HG03175 (cell line): Measurements from ENCODE around the gene ZNF157.
"Not testable (repeated sequence)": the region's sequence is repeated elsewhere in the genome, so short reads cannot be mapped to it uniquely, and the experiment has no call there.

Source experiments
- ATAC-seq: cut with Tn5 transposase; IDR thresholded peaks from one replicate; pipeline ENCODE4 v1.9.1; 2021; ENCODE audit warnings: mild to moderate bottlenecking, moderate library complexity; ENCODE audit not compliant: unreplicated experiment

The ZNF157 gene

GRCh38 chrX:47370278-47370677, at the start of gene ZNF157:
ZNF157 (plus strand) TSS chrX:47370578; CDS start chrX:47370669, 91 bp downstream.
- ATAC-seq = no peak

GRCh38 chrX:47321386-47321785, 49.0 kb upstream of the ZNF157 start:
- no peak for ATAC-seq

GRCh38 chrX:47321823-47322371, 48.5 kb upstream of the ZNF157 start:
- no peak for ATAC-seq

GRCh38 chrX:47327902-47328301, 42.5 kb upstream of the ZNF157 start:
- ATAC-seq = no peak

- not testable (repeated sequence) for ATAC-seq
Measured at GRCh38 chrX:47332729-47333128, 37.6 kb upstream of the ZNF157 start.

GRCh38 chrX:47351706-47352105, 18.7 kb upstream of the ZNF157 start:
- ATAC-seq = no peak

- no peak for ATAC-seq
Measured at GRCh38 chrX:47358387-47359065, 11.9 kb upstream of the ZNF157 start.

GRCh38 chrX:47360423-47361179, 9.8 kb upstream of the ZNF157 start:
- no peak for ATAC-seq

- ATAC-seq = peak; percentile 88
Measured at GRCh38 chrX:47361538-47362511, 8.6 kb upstream of the ZNF157 start.

- ATAC-seq = peak; percentile 38
Measured at GRCh38 chrX:47366041-47366722, 4.2 kb upstream of the ZNF157 start.

- ATAC-seq = no peak
Measured at GRCh38 chrX:47373198-47373597, 2.8 kb downstream of the ZNF157 start.

- ATAC-seq = no peak
Measured at GRCh38 chrX:47380268-47380667, 9.9 kb downstream of the ZNF157 start.

- not testable (repeated sequence) for ATAC-seq
Measured at GRCh38 chrX:47380837-47381236, 10.5 kb downstream of the ZNF157 start.

- peak; percentile 47 for ATAC-seq
Measured at GRCh38 chrX:47384502-47384901, 14.1 kb downstream of the ZNF157 start.

- no peak for ATAC-seq
Measured at GRCh38 chrX:47390780-47391179, 20.4 kb downstream of the ZNF157 start.

GRCh38 chrX:47413179-47413594, 42.8 kb downstream of the ZNF157 start:
- ATAC-seq = no peak

- ATAC-seq = no peak
Measured at GRCh38 chrX:47420265-47420664, 49.9 kb downstream of the ZNF157 start.

GRCh38 chrX:47420962-47421361, 50.6 kb downstream of the ZNF157 start:
- no peak for ATAC-seq

- no peak for ATAC-seq
Measured at GRCh38 chrX:47422444-47422843, 52.1 kb downstream of the ZNF157 start.

- no peak for ATAC-seq
Measured at GRCh38 chrX:47430925-47431324, 60.5 kb downstream of the ZNF157 start.
